ENCODE data around the gene ZNF563.
"Not testable (repeated sequence)": the region's sequence is repeated elsewhere in the genome, so short reads cannot be mapped to it uniquely, and the experiment has no call there.

Gene ZNF563

GRCh38 chr19:12333162-12334159, at the start of gene ZNF563:
Gene ZNF563 (minus strand): TSS chr19:12333633. CDS start chr19:12333482, 151 bp downstream.
- no peak for DNase-seq

GRCh38 chr19:12380444-12380737, 47.0 kb upstream of the ZNF563 start:
- no peak for DNase-seq

- no peak for DNase-seq
Observed at GRCh38 chr19:12379732-12380443, 46.5 kb upstream of the ZNF563 start.

GRCh38 chr19:12374026-12374425, 40.6 kb upstream of the ZNF563 start:
- DNase-seq: no peak

- no peak for DNase-seq
Observed at GRCh38 chr19:12365236-12366162, 32.1 kb upstream of the ZNF563 start, which contains the start of gene ZNF442. Gene ZNF442 (minus strand): TSS chr19:12365683. CDS start chr19:12363631, 2,052 bp downstream.

GRCh38 chr19:12364391-12365235, 31.2 kb upstream of the ZNF563 start:
- no peak for DNase-seq

GRCh38 chr19:12362236-12362635, 28.8 kb upstream of the ZNF563 start:
- DNase-seq: not testable (repeated sequence)

GRCh38 chr19:12353375-12353774, 19.9 kb upstream of the ZNF563 start:
- DNase-seq: no peak

GRCh38 chr19:12350890-12351197, 17.4 kb upstream of the ZNF563 start:
- no peak for DNase-seq

- DNase-seq: no peak
Observed at GRCh38 chr19:12350185-12350889, 16.9 kb upstream of the ZNF563 start.

GRCh38 chr19:12346896-12347295, 13.5 kb upstream of the ZNF563 start:
- no peak for DNase-seq

GRCh38 chr19:12345197-12345596, 11.8 kb upstream of the ZNF563 start:
- DNase-seq: no peak

GRCh38 chr19:12331211-12331941, 2.1 kb downstream of the ZNF563 start:
- DNase-seq: no peak

GRCh38 chr19:12330340-12330739, 3.1 kb downstream of the ZNF563 start:
- no peak for DNase-seq

GRCh38 chr19:12325690-12326089, 7.7 kb downstream of the ZNF563 start:
- DNase-seq: no peak

GRCh38 chr19:12318782-12319413, 14.5 kb downstream of the ZNF563 start:
- no peak for DNase-seq

GRCh38 chr19:12314553-12314952, 18.9 kb downstream of the ZNF563 start:
- DNase-seq: no peak

GRCh38 chr19:12308891-12309290, 24.5 kb downstream of the ZNF563 start:
- DNase-seq: not testable (repeated sequence)

- no peak for DNase-seq
Observed at GRCh38 chr19:12295191-12295590, 38.2 kb downstream of the ZNF563 start.
